T follicular helper cell (primary cell): ENCODE data around the gene SLC30A10.
"Not testable (repeated sequence)": the region's sequence is repeated elsewhere in the genome, so short reads cannot be mapped to it uniquely, and the experiment has no call there.

ENCODE experiments used
- DNase-seq: peaks from one replicate; pipeline ENCODE4 v3.0.0-alpha.2; 2020; ENCODE audit warnings: low read depth

Gene SLC30A10

DNA sequence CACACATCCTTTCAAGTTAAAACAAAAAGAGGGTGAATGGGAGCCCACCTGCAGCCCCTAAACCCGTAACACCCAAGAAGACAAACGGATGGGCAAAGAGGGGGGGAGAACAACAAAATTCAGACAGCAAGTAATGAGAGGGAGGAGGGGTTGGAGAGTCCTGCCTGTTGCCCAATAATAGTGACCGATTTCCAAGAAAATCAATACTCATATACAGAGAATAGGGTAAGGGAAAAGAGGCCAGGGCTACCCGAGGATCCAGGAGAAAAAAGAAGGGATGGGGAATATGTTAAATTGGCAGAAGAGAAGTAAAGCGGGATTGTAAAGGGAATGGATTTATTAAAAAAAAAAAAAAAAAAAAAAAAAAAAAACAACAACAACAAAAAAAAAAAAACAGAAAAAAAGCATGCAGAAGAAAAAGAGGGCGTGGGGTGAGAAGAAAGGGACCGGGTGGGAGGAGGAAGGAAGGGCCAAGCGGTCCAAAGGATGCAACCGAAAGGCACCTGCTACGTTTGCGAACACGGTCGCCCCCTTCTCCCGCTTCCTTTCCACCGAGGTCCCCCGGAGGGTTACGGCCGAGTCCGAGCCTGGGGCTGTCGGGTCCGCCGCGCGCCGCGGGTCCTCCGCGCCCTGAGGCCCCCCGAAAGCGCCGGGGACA, 930 bp downstream of the SLC30A10 start:
- no peak for DNase-seq

DNA sequence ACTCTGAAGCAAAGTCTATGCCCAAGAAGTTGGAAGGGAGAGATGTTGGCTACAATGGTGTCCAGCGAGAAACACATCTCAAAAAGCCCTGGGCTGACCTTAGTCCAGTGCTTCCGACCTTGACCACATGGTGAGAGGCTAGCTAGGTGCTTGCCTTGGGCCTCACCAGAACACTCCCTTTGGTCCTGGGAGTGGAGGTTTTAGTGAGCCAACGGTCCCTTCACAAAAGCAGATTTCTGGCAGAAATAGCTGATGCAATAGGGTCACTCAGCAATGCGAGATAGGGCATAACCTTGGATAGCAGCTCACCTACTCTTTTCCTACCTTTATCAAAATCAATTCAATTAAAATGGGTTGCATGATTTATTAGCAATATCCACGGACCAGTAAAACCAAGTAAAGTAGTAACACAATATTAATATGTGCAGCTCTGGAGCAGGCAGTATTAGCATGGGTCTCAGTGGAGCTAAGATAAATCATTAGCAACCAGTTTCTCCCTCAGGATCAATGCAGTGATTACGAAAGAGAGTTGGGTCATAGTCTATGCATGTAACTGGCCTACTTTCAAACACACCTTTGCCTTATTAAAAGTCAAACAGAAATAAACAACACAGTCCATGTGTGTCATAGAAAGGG, 1.9 kb downstream of the SLC30A10 start:
- no peak for DNase-seq

GRCh38 chr1:219924342-219924741, 4.0 kb downstream of the SLC30A10 start:
- DNase-seq, result no peak

GRCh38 chr1:219917851-219918466, 10.4 kb downstream of the SLC30A10 start:
- no peak for DNase-seq

DNA sequence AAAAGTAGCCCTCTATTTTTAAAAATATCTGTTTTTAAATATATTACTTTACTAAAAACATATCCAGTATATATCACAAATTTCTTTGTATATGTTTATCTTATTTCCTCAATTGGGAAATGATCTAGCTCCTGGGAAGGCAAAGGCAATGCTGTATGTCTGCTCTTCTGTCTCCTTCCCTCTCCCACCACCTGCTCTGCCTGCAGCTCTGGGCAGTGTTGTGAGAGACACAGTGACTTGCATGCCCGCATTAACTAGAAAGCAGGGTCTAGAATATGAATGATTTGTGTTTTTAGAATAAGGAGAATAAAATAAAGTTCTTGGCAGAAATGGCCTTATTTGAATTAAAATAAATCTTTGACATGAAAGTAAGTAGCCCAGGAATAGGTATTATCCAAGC, 11.1 kb downstream of the SLC30A10 start:
- DNase-seq, result no peak

GRCh38 chr1:219916257-219916656, 12.1 kb downstream of the SLC30A10 start:
- no peak for DNase-seq

DNA sequence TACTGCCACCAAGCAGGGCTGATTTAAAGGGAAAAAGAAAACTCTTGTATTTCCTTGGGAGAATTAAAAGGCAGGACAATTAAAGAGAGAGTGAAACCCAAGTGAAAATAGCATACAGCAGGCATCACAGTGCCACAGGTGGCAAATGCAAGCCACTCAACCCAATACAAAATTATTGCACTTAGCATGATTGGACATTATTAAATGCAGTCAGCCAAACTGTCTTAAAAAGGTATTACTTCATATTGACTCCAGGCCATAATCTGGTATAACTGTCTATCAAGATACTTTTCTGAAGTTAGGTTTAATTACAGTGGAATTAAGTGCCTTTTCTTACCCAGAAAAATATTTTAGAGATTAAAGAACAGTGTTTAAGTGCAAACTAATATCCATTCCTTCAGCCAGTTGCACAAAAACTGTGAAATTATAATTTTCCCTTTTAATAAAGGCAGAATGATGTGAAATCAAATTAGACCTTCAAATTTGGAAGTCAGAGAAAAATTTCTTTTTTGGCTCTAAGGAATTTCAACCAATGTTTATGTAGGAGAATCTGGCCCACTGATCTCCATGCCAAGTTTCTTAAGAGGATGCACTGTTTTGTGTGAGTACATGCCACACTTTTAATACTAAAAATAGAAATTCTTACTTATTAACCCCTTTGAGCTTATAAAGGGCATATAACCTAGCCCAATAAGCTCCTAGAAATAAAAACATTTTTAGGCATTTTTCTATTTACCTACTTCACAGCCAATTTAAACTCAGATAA, 15.2 kb downstream of the SLC30A10 start:
- no peak for DNase-seq

- DNase-seq, result no peak
Measured at GRCh38 chr1:219910716-219911115, 17.6 kb downstream of the SLC30A10 start.

DNA sequence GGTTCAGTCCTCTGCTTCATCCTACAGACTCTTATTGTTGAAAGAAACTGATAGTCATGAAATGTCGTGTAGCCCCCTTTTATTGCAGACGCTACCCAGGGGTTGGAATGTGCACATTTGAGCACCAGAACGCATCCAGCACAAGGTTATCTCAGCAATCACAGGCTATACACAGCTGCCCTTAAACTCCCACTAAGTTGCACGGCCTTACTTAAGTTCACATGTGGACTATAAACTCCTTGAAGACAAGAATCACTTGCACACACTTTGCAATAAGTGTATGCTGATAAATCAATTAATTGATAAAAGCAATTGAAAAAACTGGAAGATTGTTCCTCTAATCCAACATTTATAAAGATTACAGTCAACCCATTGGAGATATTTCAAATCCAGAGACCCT, 18.9 kb downstream of the SLC30A10 start:
- no peak for DNase-seq

DNA sequence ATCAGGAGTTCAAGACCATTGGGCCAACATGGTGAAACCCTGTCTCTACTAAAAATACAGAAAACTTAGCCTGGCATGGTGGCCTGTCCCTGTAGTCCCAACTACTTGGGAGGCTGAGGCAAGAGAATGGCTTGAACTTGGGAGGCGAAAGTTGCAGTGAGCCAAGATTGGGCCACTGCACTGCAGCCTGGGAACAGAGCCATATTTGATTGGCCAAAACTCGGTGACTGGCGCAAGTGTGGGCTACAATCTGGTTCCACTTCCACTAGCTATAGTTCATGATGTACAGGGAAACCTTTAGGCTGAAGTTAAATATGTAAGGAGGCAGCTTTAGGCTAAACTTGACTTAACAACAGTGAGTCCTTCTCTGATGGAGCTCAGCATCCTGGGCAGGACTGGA, 20.2 kb downstream of the SLC30A10 start:
- no peak for DNase-seq

DNA sequence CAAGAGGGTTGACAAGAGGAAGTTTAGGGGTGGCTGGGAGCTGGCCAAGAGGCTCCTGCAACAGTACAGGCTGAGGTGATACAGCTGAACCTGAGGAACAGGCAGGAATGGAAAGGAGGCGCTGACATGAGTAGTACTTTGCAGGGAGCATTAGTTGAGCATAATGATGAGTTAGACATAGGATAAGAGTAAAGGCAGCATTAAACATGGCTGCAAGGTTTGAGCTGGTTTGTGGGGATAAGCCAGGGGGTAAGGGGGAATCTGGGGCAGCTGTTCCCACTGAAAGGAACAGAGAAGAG, 20.6 kb downstream of the SLC30A10 start:
- no peak for DNase-seq

- DNase-seq, result no peak
Measured at GRCh38 chr1:219906924-219907771, 21.2 kb downstream of the SLC30A10 start.

DNA sequence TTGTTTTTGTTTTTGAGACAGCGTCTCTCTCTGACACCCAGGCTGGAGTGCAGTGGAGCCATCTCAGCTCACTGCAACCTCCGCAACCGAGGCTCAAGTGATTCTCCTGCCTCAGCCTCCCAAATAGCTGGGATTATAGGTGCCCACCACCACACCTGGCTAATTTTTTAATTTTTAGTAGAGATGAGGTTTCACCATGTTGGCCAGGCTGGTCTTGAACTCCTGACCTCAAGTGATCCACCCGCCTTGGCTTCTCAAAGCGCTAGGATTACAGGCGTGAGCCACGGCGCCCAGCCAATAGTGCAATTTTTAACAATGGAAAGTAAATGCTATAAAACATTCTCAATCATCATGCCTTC, 21.8 kb downstream of the SLC30A10 start:
- not testable (repeated sequence) for DNase-seq

- DNase-seq, result no peak
Measured at GRCh38 chr1:219905524-219905923, 22.8 kb downstream of the SLC30A10 start.

- DNase-seq, result no peak
Measured at GRCh38 chr1:219904934-219905333, 23.4 kb downstream of the SLC30A10 start.

- DNase-seq, result no peak
Measured at GRCh38 chr1:219903353-219903871, 24.9 kb downstream of the SLC30A10 start.

GRCh38 chr1:219902951-219903350, 25.4 kb downstream of the SLC30A10 start:
- DNase-seq, result no peak

DNA sequence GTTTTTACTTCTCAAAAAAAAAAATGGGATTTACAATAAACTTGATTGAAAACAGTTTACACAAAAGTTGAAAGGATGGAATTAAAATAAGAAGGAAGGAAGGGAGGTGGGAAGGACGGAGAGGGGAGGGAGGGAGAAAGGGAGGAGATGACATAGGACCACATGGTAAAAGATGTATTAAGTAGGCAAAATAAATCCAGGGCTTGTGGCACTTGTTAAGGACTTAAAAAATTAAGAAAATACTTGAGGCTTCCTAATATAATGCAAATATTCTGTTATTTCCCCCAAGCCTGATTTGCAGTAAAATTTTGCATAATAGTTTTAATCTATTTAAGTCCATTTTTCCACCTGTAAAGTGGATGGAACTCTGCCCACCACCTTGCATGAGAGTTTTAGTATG, 27.5 kb downstream of the SLC30A10 start:
- DNase-seq, result no peak

- no peak for DNase-seq
Measured at GRCh38 chr1:219900201-219900600, 28.2 kb downstream of the SLC30A10 start.

DNA sequence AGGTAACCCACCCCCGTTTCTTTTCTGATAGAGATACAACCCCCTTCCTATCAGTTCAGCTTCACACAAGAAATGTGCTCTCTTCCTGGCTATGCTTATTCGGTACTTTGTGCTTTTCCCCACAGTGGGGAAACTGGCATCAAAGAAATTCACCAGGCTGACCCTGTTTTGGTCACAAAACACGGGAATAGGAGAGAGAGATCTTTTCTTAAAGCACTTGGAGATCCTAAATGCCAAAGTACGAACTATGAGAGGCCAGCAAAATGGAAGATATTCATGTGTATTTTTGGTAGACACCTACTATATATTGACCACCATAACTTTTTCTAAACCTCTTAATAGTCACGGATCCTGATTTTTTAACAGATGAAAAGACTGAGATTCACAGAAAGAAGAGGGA, 30.0 kb downstream of the SLC30A10 start:
- DNase-seq, result no peak

GRCh38 chr1:219897914-219898313, 30.4 kb downstream of the SLC30A10 start:
- DNase-seq, result no peak

- DNase-seq, result not testable (repeated sequence)
Measured at GRCh38 chr1:219892271-219892670, 36.1 kb downstream of the SLC30A10 start.
